Measurements from ENCODE around the gene PDE6G. TPM values are rescaled to one million over a fixed set of nuclear protein-coding genes. Genes with fewer than 3 reads are reported as not detected.

PDE6G gene
- total and polyA plus RNA-seq, 2 experiments from 2014 or later, result 5.5 to 9.0 TPM

- TF ChIP-seq, protein P1, sequence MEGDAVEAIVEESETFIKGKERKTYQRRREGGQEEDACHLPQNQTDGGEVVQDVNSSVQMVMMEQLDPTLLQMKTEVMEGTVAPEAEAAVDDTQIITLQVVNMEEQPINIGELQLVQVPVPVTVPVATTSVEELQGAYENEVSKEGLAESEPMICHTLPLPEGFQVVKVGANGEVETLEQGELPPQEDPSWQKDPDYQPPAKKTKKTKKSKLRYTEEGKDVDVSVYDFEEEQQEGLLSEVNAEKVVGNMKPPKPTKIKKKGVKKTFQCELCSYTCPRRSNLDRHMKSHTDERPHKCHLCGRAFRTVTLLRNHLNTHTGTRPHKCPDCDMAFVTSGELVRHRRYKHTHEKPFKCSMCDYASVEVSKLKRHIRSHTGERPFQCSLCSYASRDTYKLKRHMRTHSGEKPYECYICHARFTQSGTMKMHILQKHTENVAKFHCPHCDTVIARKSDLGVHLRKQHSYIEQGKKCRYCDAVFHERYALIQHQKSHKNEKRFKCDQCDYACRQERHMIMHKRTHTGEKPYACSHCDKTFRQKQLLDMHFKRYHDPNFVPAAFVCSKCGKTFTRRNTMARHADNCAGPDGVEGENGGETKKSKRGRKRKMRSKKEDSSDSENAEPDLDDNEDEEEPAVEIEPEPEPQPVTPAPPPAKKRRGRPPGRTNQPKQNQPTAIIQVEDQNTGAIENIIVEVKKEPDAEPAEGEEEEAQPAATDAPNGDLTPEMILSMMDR (conservative IDR thresholded peaks at IDR 0.05; ENCODE audit: low read depth in 2 of 2), result no peak
- no peak for TF ChIP-seq CREB1 (CRISPR knock-in tag; IDR thresholded peaks at IDR 0.05; ENCODE audit: low read depth)
- TF ChIP-seq REST (IDR thresholded peaks at IDR 0.05; ENCODE audit: unreplicated experiment), result no peak
- TF ChIP-seq POLR2AphosphoS5 (IDR thresholded peaks at IDR 0.05; ENCODE audit: low read depth), result no peak
Observed at GRCh38 chr17:81696218-81696941, 40.0 kb upstream of the PDE6G start (continued).

DNA sequence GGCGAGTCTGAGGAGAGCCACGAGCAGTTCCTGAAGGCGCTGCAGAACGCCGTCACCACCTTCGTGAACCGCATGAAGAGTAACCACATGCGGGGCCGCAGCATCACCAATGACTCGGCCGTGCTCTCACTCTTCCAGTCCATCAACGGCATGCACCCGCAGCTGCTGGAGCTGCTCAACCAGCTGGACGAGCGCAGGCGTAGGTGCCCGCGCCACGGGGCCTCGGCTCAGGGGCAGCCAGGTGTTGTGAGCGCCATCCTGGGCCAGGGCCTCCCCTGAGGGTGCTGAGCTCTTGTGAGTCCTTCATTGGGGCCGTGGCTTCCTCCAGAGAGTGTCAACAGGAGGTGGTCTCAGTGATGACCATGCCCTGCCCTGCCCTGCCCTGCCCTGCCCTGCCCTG is 39.5 kb upstream of the PDE6G start:
- Mint-ChIP-seq H3K9me3 (no peaks in the 10 kb centered on the region), H3K4me1 (peaks cover under 1% of the 10 kb centered on the region; the same call in 1 of the 3 replicates), H3K27me3 (ENCODE audit: insufficient read depth, low read depth, poor library complexity) (peaks cover 7% of the 10 kb centered on the region), H3K36me3 (ENCODE audit: low read depth) (peaks cover 47% of the 10 kb centered on the region), H3K27ac (no peak overlapping the region), H3K4me3 (no peak overlapping the region)
- peaks cover 18% of the 10 kb centered on the region for H3K79me2 ChIP-seq (replicated peaks; ENCODE audit: insufficient read depth)
- H3K4me2 ChIP-seq, result no peak overlapping the region
- no peaks in the 10 kb centered on the region for H3K36me3 ChIP-seq (ENCODE audit: insufficient read depth)
- H3K9me2 ChIP-seq (ENCODE audit: insufficient read depth), result no peaks in the 10 kb centered on the region
- no peaks in the 10 kb centered on the region for H3K27me3 ChIP-seq (ENCODE audit: insufficient read depth)
- no peak for DNase-seq (ENCODE audit: low spot score)
- H3K4me3 ChIP-seq, result no peak overlapping the region
- no peak overlapping the region for H3K27ac ChIP-seq (ENCODE audit: low read depth)
- ATAC-seq, result no peak
- H3F3A ChIP-seq (replicated peaks; ENCODE audit: low read depth), result 0 out of 2 replicates have a peak, but pooled peaks cover 11% of the 10 kb centered on the region
- no peak overlapping the region for H2AFZ ChIP-seq
- no peaks in the 10 kb centered on the region for H3K4me1 ChIP-seq (ENCODE audit: insufficient read depth)
- H4K20me1 ChIP-seq (replicated peaks; ENCODE audit: insufficient read depth), result peaks cover 4% of the 10 kb centered on the region; the same call in 1 of the 2 replicates
- TF ChIP-seq ZNF114 (CRISPR knock-in tag; IDR thresholded peaks at IDR 0.05) (no peak), ETS1 (IDR thresholded peaks at IDR 0.05) (no peak), EZH2 (IDR thresholded peaks at IDR 0.05; ENCODE audit: low read depth, unreplicated experiment) (no peak), REST (IDR thresholded peaks at IDR 0.05; ENCODE audit: unreplicated experiment) (no peak), ZNF331 (CRISPR knock-in tag; IDR thresholded peaks at IDR 0.05; ENCODE audit: low read depth) (no peak), NANOG (IDR thresholded peaks at IDR 0.05; ENCODE audit: borderline replicate concordance) (no peak), EZH2phosphoT487 (IDR thresholded peaks at IDR 0.05; ENCODE audit: unreplicated experiment) (no peak), POLR2AphosphoS5 (IDR thresholded peaks at IDR 0.05; ENCODE audit: low read depth) (no peak)

Measured in GM23338 (cell line).